HepG2 (cell line): ENCODE data around the gene FOXE3. TPM values are rescaled to one million over a fixed set of nuclear protein-coding genes. Genes with fewer than 3 reads are reported as not detected.

Experiments
- ATAC-seq: fragments of 200-7000 bp; cut with Tn5 transposase; 3 replicates; pipeline ENCODE4 v1.9.1; 2020; ENCODE audit warnings: mild to moderate bottlenecking, moderate library complexity
- BruUV-seq: library from RNA; stranded (reverse); fragments of 400-500 nt; replicated peaks from 2 replicates; lab custom pipeline; 2021; lab: Mats Ljungman, UMichigan
- CTCF ChIA-PET: fragments of 300-600 bp; formaldehyde crosslinking; extraction: SDS; loops from one replicate; lab custom pipeline; 2021; ENCODE audit warnings: low total read pairs, inconsistent platforms, low intra/inter-chr PET ratio; lab: Yijun Ruan, JAX
- POLR2A ChIA-PET: fragments of 350-600 bp; sonication (Branson Sonifier 250); formaldehyde crosslinking; loops from one replicate; lab custom pipeline; 2020; ENCODE audit warnings: antibody characterized with exemption, inconsistent platforms; lab: Yijun Ruan, JAX
- DNase-seq: peaks from one replicate; pipeline ENCODE4 v3.0.0-alpha.2; 2015; ENCODE audit warnings: low spot score
- FAIRE-seq: peaks from 3 replicates; lab custom pipeline; 2011; peaks lifted over from hg19 to GRCh38; lab: Jason Lieb, UNC
- H2AFZ ChIP-seq: one replicate; pipeline ENCODE4 v1.6.1; 2011; ENCODE audit warnings: low read length, inconsistent platforms
- H3K27ac ChIP-seq: fragments of 300-600 bp; 3 replicates; pipeline ENCODE4 v1.8.0; 2011; ENCODE audit warnings: mixed run types, mild to moderate bottlenecking, mixed read lengths, low read length, inconsistent platforms; ENCODE audit not compliant: insufficient read depth; ENCODE audit errors: extremely low read length
- H3K27me3 ChIP-seq, 2 experiments: fragments of 200-600 bp in 1 of 2; 2 replicates in 1 of 2; 3 replicates in 1 of 2; pipeline versions ENCODE4 v1.6.0 to v1.8.0; 2011; ENCODE audit warnings: low read length in 2 of 2, mild to moderate bottlenecking in 2 of 2, moderate library complexity in 2 of 2, inconsistent platforms in 1 of 2; ENCODE audit not compliant: insufficient read depth in 2 of 2, control insufficient read depth in 1 of 2
- H3K36me3 ChIP-seq, 2 experiments: fragments of 200-600 bp in 1 of 2; replicated peaks in 1 of 2; 2 replicates in 1 of 2; 3 replicates in 1 of 2; pipeline versions ENCODE4 v1.5.1 to v1.8.0; 2011; ENCODE audit warnings: low read length in 2 of 2, inconsistent platforms in 1 of 2; ENCODE audit not compliant: insufficient read depth in 2 of 2, control insufficient read depth in 1 of 2
- H3K4me1 ChIP-seq: 2 replicates; pipeline ENCODE4 v1.5.1; 2012; ENCODE audit warnings: low read length, inconsistent platforms; ENCODE audit not compliant: insufficient read depth
- H3K4me2 ChIP-seq: 2 replicates; pipeline ENCODE4 v1.6.0; 2011; ENCODE audit warnings: low read depth, low read length, inconsistent platforms
- H3K4me3 ChIP-seq, 3 experiments: fragments of 200-600 bp in 1 of 3; sonication (generic), shearing (Covaris generic) in 1 of 3; replicated peaks in 1 of 3; 2 replicates each; pipeline ENCODE4 v1.5.1; 2011 to 2016; ENCODE audit warnings: low read length in 3 of 3, inconsistent platforms in 2 of 3, low read depth in 2 of 3, mild to moderate bottlenecking in 2 of 3, control low read depth in 1 of 3, mixed read lengths in 1 of 3; ENCODE audit not compliant: insufficient read depth in 1 of 3
- H3K79me2 ChIP-seq: one replicate; pipeline ENCODE4 v1.6.1; 2011; ENCODE audit warnings: low read length, inconsistent platforms; ENCODE audit not compliant: insufficient read depth
- H3K9ac ChIP-seq: 2 replicates; pipeline ENCODE4 v1.6.0; 2011; ENCODE audit warnings: mild to moderate bottlenecking, low read depth, low read length, inconsistent platforms; ENCODE audit not compliant: insufficient read depth
- H3K9me3 ChIP-seq: 2 replicates; pipeline ENCODE4 v1.5.1; 2012; ENCODE audit warnings: mild to moderate bottlenecking, low read length
- H4K20me1 ChIP-seq: 2 replicates; pipeline ENCODE4 v1.6.0; 2011; ENCODE audit warnings: inconsistent platforms, mild to moderate bottlenecking, low read length, moderate library complexity; ENCODE audit not compliant: insufficient read depth
- FOXA3 ChIP-seq: IDR thresholded peaks from 2 replicates; pipeline ENCODE4 v1.6.1; 2016; ENCODE audit warnings: missing genetic modification reagents, missing compliant biosample characterization
- FOXJ3 ChIP-seq: sonication (generic); formaldehyde crosslinking; IDR thresholded peaks from 2 replicates; pipeline ENCODE4 v1.4.0; 2020; ENCODE audit warnings: missing genetic modification reagents, mild to moderate bottlenecking, borderline replicate concordance
- HNF4A ChIP-seq: sonication (generic); formaldehyde crosslinking; IDR thresholded peaks from 2 replicates; pipeline ENCODE4 v1.4.0; 2020; ENCODE audit warnings: missing genetic modification reagents
- KMT2A ChIP-seq: sonication (generic); formaldehyde crosslinking; IDR thresholded peaks from 2 replicates; pipeline ENCODE4 v1.4.0; 2020; ENCODE audit warnings: missing genetic modification reagents
- RELA ChIP-seq: sonication (generic); formaldehyde crosslinking; IDR thresholded peaks from 2 replicates; pipeline ENCODE4 v1.4.0; 2020; ENCODE audit warnings: missing genetic modification reagents
- RFX3 ChIP-seq: IDR thresholded peaks from 2 replicates; pipeline ENCODE4 v1.6.1; 2016; ENCODE audit warnings: missing biosample characterization, missing genetic modification reagents
- SALL2 ChIP-seq: sonication (generic); formaldehyde crosslinking; IDR thresholded peaks from 2 replicates; pipeline ENCODE4 v1.8.1; 2023; ENCODE audit warnings: mild to moderate bottlenecking, missing genetic modification reagents, inconsistent platforms
- SP1 ChIP-seq, 2 experiments: fragments of 450-650 bp in 1 of 2; sonication (generic) in 1 of 2; formaldehyde crosslinking in 1 of 2; IDR thresholded peaks; 2 replicates each; pipeline versions ENCODE4 v1.4.0 to v1.6.1; 2016 to 2020; ENCODE audit warnings: missing genetic modification reagents in 1 of 2
- TBX2 ChIP-seq: sonication (generic); formaldehyde crosslinking; IDR thresholded peaks from 2 replicates; pipeline ENCODE4 v1.5.0; 2020; ENCODE audit warnings: missing genetic modification reagents, mild to moderate bottlenecking, borderline replicate concordance
- ZNF775 ChIP-seq: sonication (generic); formaldehyde crosslinking; IDR thresholded peaks from 2 replicates; pipeline ENCODE4 v1.4.0; 2020; ENCODE audit warnings: missing genetic modification reagents, mild to moderate bottlenecking, moderate library complexity, borderline replicate concordance
- WGBS: methylation state at CpG from one replicate; pipeline ENCODE4 v1.1.6; 2017; ENCODE audit warnings: low lambda C conversion rate; 5-methylcytosine and 5-hydroxymethylcytosine counted together
- in situ Hi-C: cut with HindIII; loops from 2 replicates; pipeline ENCODE4 v1.10.0; 2017; ENCODE audit warnings: low pct_unique_long_range_greater_than_20kb; ENCODE audit not compliant: extremely low pct_ligation_motif_present
- intact Hi-C: fragments of 100-400 bp; cut with micrococcal nuclease; formaldehyde crosslinking; loops from one replicate; pipeline ENCODE4 v1.10.0; 2022; ENCODE audit not compliant: unreplicated experiment
- polyA plus RNA-seq, 8 experiments: library from polyadenylated mRNA; depleted of rRNA in 3 of 8; stranded (reverse) in 7 of 8; unstranded in 1 of 8; fragments of >200 nt; fragmentation: Illumina TruSeq in 4 of 8; extraction: Trizol in 4 of 8; gene quantifications; 2 replicates each; pipeline versions ENCODE4 v1.2.1 to v1.2.3, GENCODE V29; 2011 to 2016; ENCODE audit warnings: low read depth in 4 of 8, missing spikeins in 1 of 8, mixed read lengths in 1 of 8; ENCODE audit not compliant: insufficient read depth in 1 of 8
- total RNA-seq, 5 experiments: library from RNA; depleted of rRNA; stranded (reverse); fragments of >200 nt; fragmentation: Illumina TruSeq; extraction: Trizol; gene quantifications; 2 replicates each; pipeline ENCODE4 v1.2.3, GENCODE V29; 2016; ENCODE audit warnings: low read depth in 1 of 5
- TF ChIP-seq, protein P1 (sequence below): IDR thresholded peaks from 2 replicates; pipeline ENCODE4 v1.6.1; 2012; ENCODE audit warnings: inconsistent platforms
- TF ChIP-seq, protein P2 (sequence below): sonication (generic); formaldehyde crosslinking; IDR thresholded peaks from 2 replicates; pipeline ENCODE4 v1.4.0; 2020; ENCODE audit warnings: missing genetic modification reagents

Gene FOXE3
- total and polyA plus RNA-seq, 2 of the 13 experiments (the other 11 are each of a cell fraction or from before 2014, with no cell fraction given): not detected

DNA sequence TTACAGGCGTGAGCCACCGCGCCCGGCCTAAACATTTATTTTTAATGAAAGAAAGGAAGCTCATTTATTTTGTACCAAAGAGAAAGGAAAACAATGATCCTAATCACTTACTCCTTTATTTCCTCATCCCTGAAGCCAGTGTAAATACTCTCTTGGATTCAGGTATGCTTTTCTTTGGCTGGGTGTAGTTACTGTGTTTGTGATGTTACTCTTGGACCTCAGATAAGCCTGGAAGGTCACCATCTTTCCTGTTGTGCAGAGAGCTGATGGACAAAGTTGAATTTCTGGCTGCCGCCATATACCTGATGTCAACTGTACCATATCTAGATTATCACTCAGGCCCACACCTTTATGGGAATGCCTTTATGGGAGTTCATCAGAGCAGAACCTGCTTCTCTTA is 35.4 kb upstream of the FOXE3 start (continued):
- TF ChIP-seq FOXA3 (CRISPR knock-in tag) (peak; percentile 27; the same call in 1 of the 2 replicates), HNF4A (peak; percentile 55; the same call in 1 of the 2 replicates), TBX2 (peak; percentile 20; the same call in 1 of the 2 replicates), KMT2A (CRISPR knock-in tag) (no peak), ZNF775 (CRISPR knock-in tag) (no peak), FOXJ3 (peak; percentile 25; the same call in 1 of the 2 replicates), SP1 (IDR thresholded peaks at IDR 0.05) (no peak), SP1 (CRISPR knock-in tag; IDR thresholded peaks at IDR 0.05) (no peak), RELA (no peak)
- TF ChIP-seq, protein P1, sequence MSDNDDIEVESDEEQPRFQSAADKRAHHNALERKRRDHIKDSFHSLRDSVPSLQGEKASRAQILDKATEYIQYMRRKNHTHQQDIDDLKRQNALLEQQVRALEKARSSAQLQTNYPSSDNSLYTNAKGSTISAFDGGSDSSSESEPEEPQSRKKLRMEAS: no peak
- TF ChIP-seq, protein P2, sequence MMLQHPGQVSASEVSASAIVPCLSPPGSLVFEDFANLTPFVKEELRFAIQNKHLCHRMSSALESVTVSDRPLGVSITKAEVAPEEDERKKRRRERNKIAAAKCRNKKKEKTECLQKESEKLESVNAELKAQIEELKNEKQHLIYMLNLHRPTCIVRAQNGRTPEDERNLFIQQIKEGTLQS (CRISPR knock-in tag): peak; percentile 27; the same call in 1 of the 2 replicates
- TF ChIP-seq, all 625 proteins: peak for 30

DNA sequence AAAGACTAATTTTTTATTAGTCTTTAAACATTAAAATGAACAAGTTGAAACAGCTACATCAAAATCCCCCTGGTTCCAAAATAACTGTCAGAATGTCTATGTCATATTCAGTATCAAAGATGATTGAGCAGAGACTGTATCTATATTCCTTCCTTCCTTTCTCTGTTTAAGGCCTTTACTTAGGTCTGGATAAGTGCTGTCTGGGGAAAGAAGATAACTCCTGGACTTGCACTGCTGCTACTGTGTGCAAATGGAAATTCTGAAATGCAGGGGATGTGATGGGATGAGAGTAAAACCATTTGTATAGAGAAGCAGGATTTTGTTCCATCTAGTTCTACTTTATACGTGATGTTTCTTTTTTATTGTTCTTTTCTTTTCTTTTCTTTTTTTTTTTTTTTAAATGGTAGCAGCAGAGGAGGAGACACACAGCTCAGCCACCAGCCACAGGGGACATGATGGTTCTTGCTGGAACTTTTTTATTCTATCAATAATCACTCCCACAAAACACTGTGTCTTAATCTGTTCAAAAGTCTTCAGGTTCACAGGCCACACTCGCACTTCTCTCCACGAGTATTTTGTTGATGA is 33.6 kb upstream of the FOXE3 start:
- 80% methylated on average over 3 of the region's 3 CpGs for WGBS
- no peak overlapping the region for H3K27ac ChIP-seq
- no peaks in the 10 kb centered on the region for H4K20me1 ChIP-seq
- ChIA-PET CTCF (no interaction called here), POLR2A (no interaction called here)
- no peak overlapping the region for H3K4me2 ChIP-seq
- H2AFZ ChIP-seq: no peak overlapping the region
- no TSS peak for BruUV-seq
- FAIRE-seq: no peak
- in situ Hi-C loops (no loop called here), intact Hi-C loops (no loop called here)
- H3K4me3 ChIP-seq: no peak overlapping the region
- no peaks in the 10 kb centered on the region for H3K9me3 ChIP-seq
- ATAC-seq: no peak
- peaks cover 70% of the 10 kb centered on the region for H3K4me1 ChIP-seq
- H3K9ac ChIP-seq: no peak overlapping the region
- no peak for TF ChIP-seq RFX3
- no peak for TF ChIP-seq SALL2 (CRISPR knock-in tag)
- no peaks in the 10 kb centered on the region for H3K36me3 ChIP-seq
- no peaks in the 10 kb centered on the region for H3K27me3 ChIP-seq
- H3K79me2 ChIP-seq: no peaks in the 10 kb centered on the region
- DNase-seq: no peak
